Effector memory CD4-positive, alpha-beta T cell (primary cell): ENCODE measurements around the gene ZNF101.

Experiments used
- DNase-seq, 3 donors: peaks; one replicate each; pipeline ENCODE4 v3.0.0-alpha.2; 2020
- H3K27ac ChIP-seq: 2 replicates; pipeline ENCODE4 v1.7.0; 2013; ENCODE audit warnings: mild to moderate bottlenecking, low read length, moderate library complexity; ENCODE audit not compliant: insufficient read depth, poor library complexity, severe bottlenecking
- H3K27me3 ChIP-seq: replicated peaks from 2 replicates; pipeline ENCODE4 v1.7.0; 2013; ENCODE audit warnings: mild to moderate bottlenecking, low read length; ENCODE audit not compliant: insufficient read depth, control insufficient read depth, poor library complexity, severe bottlenecking
- H3K36me3 ChIP-seq: 2 replicates; pipeline ENCODE4 v1.7.0; 2013; ENCODE audit warnings: mild to moderate bottlenecking, low read length, moderate library complexity; ENCODE audit not compliant: control insufficient read depth, insufficient read depth
- H3K4me1 ChIP-seq: 2 replicates; pipeline ENCODE4 v1.7.0; 2013; ENCODE audit warnings: low read length, mild to moderate bottlenecking; ENCODE audit not compliant: control insufficient read depth, insufficient read depth, poor library complexity, severe bottlenecking
- H3K4me3 ChIP-seq: 2 replicates; pipeline ENCODE4 v1.7.0; 2013; ENCODE audit warnings: low read length, low read depth, mild to moderate bottlenecking; ENCODE audit not compliant: insufficient read depth, poor library complexity, severe bottlenecking
- H3K9me3 ChIP-seq: 2 replicates; pipeline ENCODE4 v1.7.0; 2013; ENCODE audit warnings: mild to moderate bottlenecking, low read length, moderate library complexity; ENCODE audit not compliant: control insufficient read depth
- total RNA-seq, 3 donors: gene quantifications; one replicate each; lab custom pipeline; 2026; lab: John Stamatoyannopoulos, UW

ZNF101 gene
- 67.5 to 119 (median 92.7) reads per million in 3 donors for total RNA-seq

DNA sequence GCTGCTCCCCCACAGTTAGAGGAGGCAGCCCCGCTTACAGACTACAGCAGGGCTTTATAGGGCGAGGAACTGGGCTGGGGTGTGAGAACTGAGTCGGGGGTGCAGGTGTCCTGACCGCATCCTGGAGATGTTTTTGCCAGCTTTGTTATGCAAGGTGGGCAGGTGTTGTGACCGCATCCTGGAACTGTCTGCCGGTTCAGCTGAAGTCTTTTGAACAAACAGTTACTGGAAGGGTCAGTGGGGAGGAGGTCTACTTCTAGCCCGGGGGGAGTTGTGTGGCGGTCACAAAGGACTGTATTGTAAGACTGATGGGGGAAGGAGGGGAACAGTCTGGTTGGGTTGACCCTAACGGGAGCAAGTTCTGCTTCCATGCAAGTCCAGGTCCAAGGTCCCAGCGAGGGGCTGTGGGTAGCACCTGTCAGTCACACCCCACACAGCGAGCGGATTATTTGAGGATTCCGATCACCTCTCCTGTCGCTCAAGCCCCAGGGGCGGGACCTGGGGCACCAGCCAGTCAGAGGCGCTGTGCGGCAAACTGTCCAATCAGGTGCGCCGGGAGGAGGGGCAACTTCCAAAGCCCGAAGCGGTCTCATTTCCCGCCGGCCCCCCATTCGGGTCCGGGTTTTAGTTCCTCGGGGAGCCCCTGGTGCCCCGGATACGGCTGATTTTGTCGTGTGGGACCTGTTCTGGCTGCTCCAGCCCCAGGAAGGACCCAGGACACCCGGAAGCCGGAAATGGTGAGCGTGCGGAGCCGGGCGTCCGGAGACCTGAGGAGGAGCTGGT is at the start of gene ZNF101:
Gene ZNF101, plus strand, starts transcription at position 610 of the 783 bp plus-strand sequence. Its CDS starts 125 bp downstream, at position 735.
- peaks cover 14% of the 10 kb centered on the region for H3K36me3 ChIP-seq

DNA sequence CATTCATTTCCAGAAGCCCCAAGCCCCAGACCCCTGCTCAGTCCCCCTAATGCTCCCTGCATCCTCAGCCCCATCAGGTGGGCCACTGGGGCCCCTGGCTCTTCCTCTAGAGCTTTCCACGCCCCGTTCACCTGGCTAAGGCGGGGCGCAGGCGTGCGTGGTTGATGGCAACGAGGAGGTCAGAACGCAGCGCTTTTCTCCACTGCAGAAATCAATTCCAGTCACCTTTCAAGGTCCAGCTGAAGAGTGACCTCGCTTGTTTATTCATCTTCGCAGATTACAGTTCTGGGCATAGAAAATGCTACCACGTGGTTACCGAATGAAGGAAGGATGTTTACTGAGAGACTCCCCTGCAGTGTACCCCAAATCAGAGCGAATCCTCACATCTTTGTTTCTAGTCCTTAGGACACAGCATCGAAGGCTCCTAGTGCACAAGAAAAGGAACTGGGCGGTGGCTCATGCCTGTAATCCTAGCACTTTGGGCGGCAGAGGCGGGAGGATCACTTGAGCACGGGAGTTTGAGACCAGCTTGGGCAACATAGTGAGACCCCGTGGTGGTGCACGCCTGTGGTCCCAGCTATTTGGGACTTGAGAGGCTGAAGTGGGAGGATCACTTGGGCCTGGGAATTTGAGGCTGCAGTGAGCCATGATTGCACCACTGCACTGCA is 49.3 kb upstream of the ZNF101 start:
- H3K36me3 ChIP-seq, result peaks cover 11% of the 10 kb centered on the region
- no peak for DNase-seq
- H3K4me1 ChIP-seq, result peaks cover 22% of the 10 kb centered on the region
- no peak overlapping the region for H3K4me3 ChIP-seq
- peak overlapping the region; percentile 73 for H3K27ac ChIP-seq
- H3K9me3 ChIP-seq, result no peaks in the 10 kb centered on the region
- H3K27me3 ChIP-seq, result no peaks in the 10 kb centered on the region

More for the DNA sequence above, at the start of gene ZNF101:
- no peaks in the 10 kb centered on the region for H3K9me3 ChIP-seq
- H3K4me1 ChIP-seq, result peaks cover 15% of the 10 kb centered on the region
- H3K27ac ChIP-seq, result peak within 1 kb of the TSS; percentile 96
- no peaks in the 10 kb centered on the region for H3K27me3 ChIP-seq
- peak; percentile 85 to 90 (median 90) for DNase-seq
- peak within 1 kb of the TSS; percentile 87 for H3K4me3 ChIP-seq

- Histone ChIP-seq H3K36me3 (peaks cover 11% of the 10 kb centered on the region), H3K27ac (no peak overlapping the region), H3K4me1 (peaks cover 19% of the 10 kb centered on the region), H3K4me3 (no peak overlapping the region), H3K9me3 (no peaks in the 10 kb centered on the region), H3K27me3 (no peaks in the 10 kb centered on the region)
- no peak for DNase-seq
Measured at GRCh38 chr19:19619849-19620210, 48.8 kb upstream of the ZNF101 start.

- Histone ChIP-seq H3K27ac (no peak overlapping the region), H3K36me3 (peaks cover 11% of the 10 kb centered on the region), H3K9me3 (no peaks in the 10 kb centered on the region), H3K4me1 (peaks cover 27% of the 10 kb centered on the region), H3K4me3 (no peak overlapping the region), H3K27me3 (no peaks in the 10 kb centered on the region)
- DNase-seq, result no peak
Measured at GRCh38 chr19:19623383-19623782, 45.3 kb upstream of the ZNF101 start.

GRCh38 chr19:19624032-19624570 is 44.5 kb upstream of the ZNF101 start:
- Histone ChIP-seq H3K4me3 (no peak overlapping the region), H3K36me3 (peaks cover 11% of the 10 kb centered on the region), H3K27me3 (no peaks in the 10 kb centered on the region), H3K9me3 (no peaks in the 10 kb centered on the region), H3K27ac (no peak overlapping the region), H3K4me1 (peaks cover 25% of the 10 kb centered on the region)
- no peak for DNase-seq

- Histone ChIP-seq H3K27me3 (no peaks in the 10 kb centered on the region), H3K4me1 (peaks cover 22% of the 10 kb centered on the region), H3K27ac (peak overlapping the region; percentile 83), H3K36me3 (peaks cover 16% of the 10 kb centered on the region), H3K9me3 (no peaks in the 10 kb centered on the region), H3K4me3 (peak overlapping the region; percentile 68)
- no peak for DNase-seq
Measured at GRCh38 chr19:19626516-19627472, 41.8 kb upstream of the ZNF101 start.

GRCh38 chr19:19627621-19628500 is 40.8 kb upstream of the ZNF101 start, which contains the start of gene LPAR2:
LPAR2 (minus strand) TSS chr19:19628220; CDS start chr19:19627275, 945 bp downstream.
- Histone ChIP-seq H3K27ac (peak within 1 kb of the TSS; percentile 83), H3K4me1 (peaks cover 22% of the 10 kb centered on the region), H3K4me3 (peak within 1 kb of the TSS; percentile 68), H3K27me3 (no peaks in the 10 kb centered on the region), H3K36me3 (peaks cover 23% of the 10 kb centered on the region), H3K9me3 (no peaks in the 10 kb centered on the region)
- DNase-seq, result peak; percentile 72 to 82 (median 77)

- peak; percentile 16 to 39 (median 29) for DNase-seq
- Histone ChIP-seq H3K4me1 (peaks cover 22% of the 10 kb centered on the region), H3K9me3 (no peaks in the 10 kb centered on the region), H3K4me3 (peak overlapping the region; percentile 39), H3K36me3 (peaks cover 26% of the 10 kb centered on the region), H3K27me3 (no peaks in the 10 kb centered on the region), H3K27ac (peak overlapping the region; percentile 83)
Measured at GRCh38 chr19:19628501-19629134, 40.0 kb upstream of the ZNF101 start.
